ENCODE data around the gene EYA2. TPM values are rescaled to one million over a fixed set of nuclear protein-coding genes. Genes with fewer than 3 reads are reported as not detected.

Gene EYA2
- total RNA-seq, 1 donor from 2014 or later = 9.0 TPM

DNA sequence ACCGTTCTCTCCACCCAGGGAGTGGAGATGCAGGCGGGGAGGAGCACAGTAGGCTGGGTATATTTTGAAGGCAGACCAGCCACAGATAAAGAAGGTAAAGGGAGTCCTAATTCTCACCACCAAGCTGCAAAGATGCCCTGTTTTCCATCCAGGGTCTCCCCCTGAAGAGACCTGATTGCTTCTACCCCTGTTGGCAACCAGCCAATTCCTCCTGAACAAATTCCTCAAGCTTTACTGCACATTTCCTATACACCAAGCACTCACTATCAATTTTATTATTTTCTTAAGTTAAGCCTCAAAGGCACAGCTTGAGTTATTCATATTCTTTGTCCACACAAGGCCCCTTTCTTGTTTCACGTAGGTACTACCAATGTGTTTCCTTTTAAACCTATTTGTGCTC, 214.4 kb downstream of the EYA2 start:
- Mint-ChIP-seq H3K9me3 (peaks cover 18% of the 10 kb centered on the region), H3K27me3 (ENCODE audit: low read depth) (no peaks in the 10 kb centered on the region), H3K27ac (peak overlapping the region; percentile 57), H3K4me1 (peaks cover 13% of the 10 kb centered on the region), H3K36me3 (peaks cover 7% of the 10 kb centered on the region), H3K4me3 (no peak overlapping the region)
- TF ChIP-seq, protein P1, sequence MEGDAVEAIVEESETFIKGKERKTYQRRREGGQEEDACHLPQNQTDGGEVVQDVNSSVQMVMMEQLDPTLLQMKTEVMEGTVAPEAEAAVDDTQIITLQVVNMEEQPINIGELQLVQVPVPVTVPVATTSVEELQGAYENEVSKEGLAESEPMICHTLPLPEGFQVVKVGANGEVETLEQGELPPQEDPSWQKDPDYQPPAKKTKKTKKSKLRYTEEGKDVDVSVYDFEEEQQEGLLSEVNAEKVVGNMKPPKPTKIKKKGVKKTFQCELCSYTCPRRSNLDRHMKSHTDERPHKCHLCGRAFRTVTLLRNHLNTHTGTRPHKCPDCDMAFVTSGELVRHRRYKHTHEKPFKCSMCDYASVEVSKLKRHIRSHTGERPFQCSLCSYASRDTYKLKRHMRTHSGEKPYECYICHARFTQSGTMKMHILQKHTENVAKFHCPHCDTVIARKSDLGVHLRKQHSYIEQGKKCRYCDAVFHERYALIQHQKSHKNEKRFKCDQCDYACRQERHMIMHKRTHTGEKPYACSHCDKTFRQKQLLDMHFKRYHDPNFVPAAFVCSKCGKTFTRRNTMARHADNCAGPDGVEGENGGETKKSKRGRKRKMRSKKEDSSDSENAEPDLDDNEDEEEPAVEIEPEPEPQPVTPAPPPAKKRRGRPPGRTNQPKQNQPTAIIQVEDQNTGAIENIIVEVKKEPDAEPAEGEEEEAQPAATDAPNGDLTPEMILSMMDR (IDR thresholded peaks at IDR 0.05; ENCODE audit: unreplicated experiment) = no peak
- no peak for DNase-seq (ENCODE audit: low spot score in 2 of 2, unreplicated experiment in 2 of 2)

DNA sequence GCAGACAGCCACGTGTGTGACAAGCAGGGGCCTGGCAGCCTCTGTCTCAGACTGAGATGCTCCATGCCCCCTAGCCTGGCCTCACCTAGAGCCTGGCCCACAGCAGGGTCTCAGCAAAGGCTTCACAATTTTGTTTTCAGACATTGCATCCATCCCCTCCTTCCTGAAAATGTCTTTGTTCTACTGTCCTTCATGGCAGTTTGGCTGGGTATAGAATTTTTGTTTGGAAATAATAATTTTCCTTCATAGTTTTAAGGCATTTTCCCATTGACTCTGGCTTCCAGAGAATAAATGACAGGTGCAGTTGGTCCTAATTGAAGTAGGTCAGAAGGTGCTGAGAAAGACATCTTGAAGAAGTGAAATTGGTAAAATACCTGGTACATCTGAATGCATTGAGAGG, 216.2 kb downstream of the EYA2 start:
- H3K4me3 Mint-ChIP-seq = no peak overlapping the region
- DNase-seq (ENCODE audit: low spot score in 2 of 2, unreplicated experiment in 2 of 2) = no peak
- peaks cover 8% of the 10 kb centered on the region for H3K36me3 Mint-ChIP-seq
- TF ChIP-seq, protein P1 (IDR thresholded peaks at IDR 0.05; ENCODE audit: unreplicated experiment) = no peak
- H3K9me3 Mint-ChIP-seq = peaks cover 20% of the 10 kb centered on the region
- no peaks in the 10 kb centered on the region for H3K27me3 Mint-ChIP-seq (ENCODE audit: low read depth)
- H3K27ac Mint-ChIP-seq = no peak overlapping the region
- peaks cover 13% of the 10 kb centered on the region for H3K4me1 Mint-ChIP-seq

DNA sequence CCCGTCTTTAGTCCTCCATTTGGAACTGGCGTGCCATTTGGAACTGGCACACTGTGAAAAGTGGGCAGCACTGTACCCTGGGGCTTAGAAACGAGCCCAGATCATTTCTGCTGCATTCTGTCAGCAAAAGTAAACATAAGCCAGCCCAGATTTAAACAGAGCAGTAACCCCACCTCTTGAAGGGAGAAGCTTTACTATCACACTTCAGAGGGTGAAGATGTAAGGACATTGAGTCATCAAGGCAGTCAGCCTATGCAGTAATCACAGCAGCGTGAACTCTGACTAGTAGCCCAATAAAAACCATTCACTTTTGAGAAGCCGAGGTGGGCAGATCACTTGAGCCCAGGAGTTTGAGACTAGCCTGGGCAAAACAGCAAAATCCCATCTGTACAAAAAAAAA, 216.9 kb downstream of the EYA2 start:
- DNase-seq (ENCODE audit: low spot score in 2 of 2, unreplicated experiment in 2 of 2) = no peak
- peaks cover 9% of the 10 kb centered on the region for H3K36me3 Mint-ChIP-seq
- peaks cover 21% of the 10 kb centered on the region for H3K9me3 Mint-ChIP-seq
- H3K4me3 Mint-ChIP-seq = no peak overlapping the region
- H3K4me1 Mint-ChIP-seq = peaks cover 12% of the 10 kb centered on the region
- TF ChIP-seq, protein P1 (IDR thresholded peaks at IDR 0.05; ENCODE audit: unreplicated experiment) = no peak
- no peaks in the 10 kb centered on the region for H3K27me3 Mint-ChIP-seq (ENCODE audit: low read depth)
- H3K27ac Mint-ChIP-seq = no peak overlapping the region

DNA sequence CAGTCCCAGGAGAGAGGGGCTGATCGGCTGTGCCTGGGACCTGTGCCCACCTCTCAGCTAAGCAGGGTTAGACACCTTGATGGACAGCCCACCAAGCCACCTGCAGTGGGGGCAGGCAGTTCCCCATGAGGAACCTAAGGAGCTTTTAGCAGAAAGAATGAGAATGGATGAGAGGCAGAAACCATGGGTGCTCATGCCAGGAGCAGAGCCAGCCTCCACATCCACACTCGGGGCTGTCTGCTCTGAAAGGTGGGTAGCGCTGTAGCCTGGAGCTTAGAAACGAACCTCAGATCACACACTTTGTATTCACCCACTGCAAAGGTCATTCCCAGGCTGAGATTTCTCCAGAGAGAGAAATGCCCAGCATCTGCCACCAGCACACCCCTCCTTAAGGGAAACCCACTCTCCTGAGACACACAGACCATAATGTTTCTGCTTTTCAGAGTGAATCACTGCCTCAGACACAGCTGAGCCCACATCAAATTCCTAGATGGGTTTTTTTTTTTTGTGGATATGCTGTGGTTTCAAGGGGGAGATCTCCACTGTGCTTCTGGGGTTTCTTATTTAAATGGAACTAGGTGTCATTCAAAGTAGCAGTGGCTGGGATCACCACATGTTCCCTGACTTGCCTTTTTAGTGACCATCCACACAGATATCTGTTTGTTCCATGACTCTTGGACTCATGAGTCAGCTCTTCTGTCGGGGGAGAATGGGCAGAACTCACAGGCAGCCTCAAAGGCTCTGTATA, 218.9 kb downstream of the EYA2 start:
- Mint-ChIP-seq H3K27me3 (ENCODE audit: low read depth) (no peaks in the 10 kb centered on the region), H3K4me1 (peaks cover 20% of the 10 kb centered on the region), H3K27ac (no peak overlapping the region), H3K4me3 (no peak overlapping the region), H3K9me3 (peaks cover 16% of the 10 kb centered on the region), H3K36me3 (peaks cover 6% of the 10 kb centered on the region)
- no peak for DNase-seq (ENCODE audit: low spot score in 2 of 2, unreplicated experiment in 2 of 2)
- TF ChIP-seq, protein P1 (IDR thresholded peaks at IDR 0.05; ENCODE audit: unreplicated experiment) = no peak

DNA sequence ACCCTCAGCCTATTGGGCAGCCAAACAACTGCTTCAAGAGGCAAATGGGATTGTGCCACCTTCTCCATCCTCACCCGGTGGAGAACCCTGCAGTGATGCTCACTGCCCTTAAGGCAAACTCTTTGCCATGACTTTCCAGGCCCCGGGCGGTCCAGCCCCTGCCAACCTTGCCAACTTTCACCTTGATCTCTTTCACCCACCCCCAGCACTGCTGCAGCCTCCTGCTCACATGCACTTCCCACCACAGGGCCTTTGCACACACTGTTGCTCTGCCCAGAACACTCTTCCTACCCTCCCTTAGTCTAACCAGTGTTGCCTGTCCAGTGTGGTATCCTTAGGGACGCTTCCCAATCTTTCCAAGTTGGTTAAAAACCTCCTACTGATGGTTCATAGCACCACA, 221.1 kb downstream of the EYA2 start:
- no peak overlapping the region for H3K4me3 Mint-ChIP-seq
- H3K27me3 Mint-ChIP-seq (ENCODE audit: low read depth) = no peaks in the 10 kb centered on the region
- TF ChIP-seq, protein P1 (IDR thresholded peaks at IDR 0.05; ENCODE audit: unreplicated experiment) = no peak
- DNase-seq (ENCODE audit: low spot score in 2 of 2, unreplicated experiment in 2 of 2) = no peak
- H3K9me3 Mint-ChIP-seq = peaks cover 16% of the 10 kb centered on the region
- no peak overlapping the region for H3K27ac Mint-ChIP-seq
- peaks cover 14% of the 10 kb centered on the region for H3K4me1 Mint-ChIP-seq
- peaks cover 6% of the 10 kb centered on the region for H3K36me3 Mint-ChIP-seq
